WERI-Rb-1 (cell line): Measurements from ENCODE around the gene MAP3K5.

Source experiments
- DNase-seq: peaks from one replicate; pipeline ENCODE4 v3.0.0-alpha.2; 2020
- H3K27ac ChIP-seq: fragments of 250-450 bp; sonication (Bioruptor Pico); 2 replicates; pipeline ENCODE4 v1.5.1; 2020; ENCODE audit warnings: mild to moderate bottlenecking, moderate library complexity
- H3K27me3 ChIP-seq: fragments of 250-450 bp; sonication (Bioruptor Pico); 2 replicates; pipeline ENCODE4 v1.5.1; 2021; ENCODE audit warnings: mild to moderate bottlenecking, low read depth, moderate library complexity; ENCODE audit not compliant: insufficient read depth, severe bottlenecking
- H3K36me3 ChIP-seq: fragments of 250-450 bp; sonication (Bioruptor Pico); 2 replicates; pipeline ENCODE4 v1.5.1; 2020; ENCODE audit warnings: mild to moderate bottlenecking, moderate library complexity
- H3K4me3 ChIP-seq: 2 replicates; pipeline ENCODE4 v1.5.1; 2011; ENCODE audit warnings: low read depth, mild to moderate bottlenecking, control low read depth, low read length
- H3K9me3 ChIP-seq: fragments of 250-450 bp; sonication (Bioruptor Pico); 2 replicates; pipeline ENCODE4 v1.5.1; 2021; ENCODE audit warnings: mild to moderate bottlenecking, moderate library complexity; ENCODE audit not compliant: severe bottlenecking
- CTCF ChIP-seq: IDR thresholded peaks from 2 replicates; pipeline ENCODE4 v1.5.1; 2011; ENCODE audit warnings: low read depth, mild to moderate bottlenecking, control low read depth, inconsistent platforms, low read length

The MAP3K5 gene

GRCh38 chr6:136792410-136793262 lies at the start of gene MAP3K5:
Gene MAP3K5 (minus strand): TSS chr6:136792477. CDS start chr6:136792157, 320 bp downstream.
- TF ChIP-seq CTCF = peak; percentile 81
- H3K27me3 ChIP-seq = no peaks in the 10 kb centered on the region
- peak within 1 kb of the TSS; percentile 84 for H3K27ac ChIP-seq
- peak; percentile 94 for DNase-seq
- H3K36me3 ChIP-seq = no peaks in the 10 kb centered on the region
- H3K9me3 ChIP-seq = no peaks in the 10 kb centered on the region
- H3K4me3 ChIP-seq = peak within 1 kb of the TSS; percentile 82

GRCh38 chr6:136840276-136841001 lies 48.2 kb upstream of the MAP3K5 start:
- Histone ChIP-seq H3K27ac (no peak overlapping the region), H3K4me3 (no peak overlapping the region)
- TF ChIP-seq CTCF = no peak

GRCh38 chr6:136831873-136832562 lies 39.7 kb upstream of the MAP3K5 start:
- no peak for DNase-seq
- Histone ChIP-seq H3K4me3 (no peak overlapping the region), H3K9me3 (peaks cover 10% of the 10 kb centered on the region), H3K27ac (no peak overlapping the region), H3K36me3 (peaks cover 7% of the 10 kb centered on the region; the same call in 1 of the 2 replicates), H3K27me3 (no peaks in the 10 kb centered on the region)
- TF ChIP-seq CTCF = no peak

More at GRCh38 chr6:136840276-136841001, 48.2 kb upstream of the MAP3K5 start:
- H3K36me3 ChIP-seq = no peaks in the 10 kb centered on the region
- no peak for DNase-seq
- no peaks in the 10 kb centered on the region for H3K9me3 ChIP-seq
- no peaks in the 10 kb centered on the region for H3K27me3 ChIP-seq

- Histone ChIP-seq H3K27me3 (no peaks in the 10 kb centered on the region), H3K9me3 (no peaks in the 10 kb centered on the region), H3K27ac (no peak overlapping the region), H3K36me3 (peaks cover 15% of the 10 kb centered on the region), H3K4me3 (no peak overlapping the region)
- DNase-seq = no peak
- no peak for TF ChIP-seq CTCF
Observed at GRCh38 chr6:136826216-136826615, 33.9 kb upstream of the MAP3K5 start.

- Histone ChIP-seq H3K9me3 (no peaks in the 10 kb centered on the region), H3K4me3 (peak overlapping the region; percentile 75), H3K27ac (peak overlapping the region; percentile 82), H3K27me3 (no peaks in the 10 kb centered on the region), H3K36me3 (peaks cover 13% of the 10 kb centered on the region)
- TF ChIP-seq CTCF = no peak
- no peak for DNase-seq
Observed at GRCh38 chr6:136823128-136823660, 30.9 kb upstream of the MAP3K5 start.
